ENCODE measurements around the gene CABLES2. TPM values are rescaled to one million over a fixed set of nuclear protein-coding genes. Genes with fewer than 3 reads are reported as not detected.

The CABLES2 gene
- total and polyA plus RNA-seq, 10 of the 15 experiments (the other 5 are each of a cell fraction or from before 2014, with no cell fraction given), result 2.2 to 14.9 (median 5.3) TPM

GRCh38 chr20:62451156-62451767 lies 44.2 kb upstream of the CABLES2 start:
- no peak for FAIRE-seq
- BruUV-seq (replicated peaks), result no TSS peak
- no peak for TF ChIP-seq HDAC6 (IDR thresholded peaks at IDR 0.05; ENCODE audit: unreplicated experiment)
- TF ChIP-seq STAT1 (conservative IDR thresholded peaks at IDR 0.05), result no peak
- no peak for TF ChIP-seq MEF2B (IDR thresholded peaks at IDR 0.05; ENCODE audit: partially characterized antibody, poor library complexity, severe bottlenecking)
- TF ChIP-seq E2F4 (IDR thresholded peaks at IDR 0.05; ENCODE audit: low read depth, low read length), result no peak
- TF ChIP-seq POU2F2 (IDR thresholded peaks at IDR 0.05; ENCODE audit: borderline replicate concordance, low read depth, low read length), result no peak
- TF ChIP-seq ZBED1 (IDR thresholded peaks at IDR 0.05; ENCODE audit: borderline replicate concordance), result no peak
- no peak for TF ChIP-seq DPF2 (IDR thresholded peaks at IDR 0.05)
- TF ChIP-seq SMARCA5 (IDR thresholded peaks at IDR 0.05), result no peak
- TF ChIP-seq SIN3A (IDR thresholded peaks at IDR 0.05; ENCODE audit: low read depth, low read length), result no peak
- TF ChIP-seq TARDBP (IDR thresholded peaks at IDR 0.05; ENCODE audit: borderline replicate concordance), result no peak
- no peak for TF ChIP-seq ATF7 (IDR thresholded peaks at IDR 0.05; ENCODE audit: low read depth)
- no peak for TF ChIP-seq BCLAF1 (IDR thresholded peaks at IDR 0.05)
- TF ChIP-seq MYB (IDR thresholded peaks at IDR 0.05; ENCODE audit: borderline replicate concordance, low read depth, low read length), result no peak
- no peak for TF ChIP-seq IKZF1 (conservative IDR thresholded peaks at IDR 0.05)
- no peak for TF ChIP-seq RBBP5 (conservative IDR thresholded peaks at IDR 0.05)
- no peak for TF ChIP-seq ZNF687 (IDR thresholded peaks at IDR 0.05)
- TF ChIP-seq BACH1 (IDR thresholded peaks at IDR 0.05; ENCODE audit: borderline replicate concordance), result no peak
- TF ChIP-seq PKNOX1 (IDR thresholded peaks at IDR 0.05), result no peak

More at GRCh38 chr20:62451156-62451767, 44.2 kb upstream of the CABLES2 start:
- Histone ChIP-seq H3K36me3 (ENCODE audit: control insufficient read depth in 2 of 2, insufficient read depth in 2 of 2, low read length in 1 of 2) (no peaks in the 10 kb centered on the region), H2AFZ (ENCODE audit: control insufficient read depth, low read depth, low read length) (no peak overlapping the region), H4K20me1 (ENCODE audit: control insufficient read depth, insufficient read depth) (no peaks in the 10 kb centered on the region), H3K9ac (ENCODE audit: control insufficient read depth, insufficient read depth, low read length) (no peak overlapping the region), H3K4me2 (ENCODE audit: control insufficient read depth, insufficient read depth) (no peak overlapping the region), H3K4me1 (ENCODE audit: control insufficient read depth, insufficient read depth, low read length) (no peaks in the 10 kb centered on the region), H3K79me2 (ENCODE audit: control insufficient read depth, insufficient read depth, low read length) (no peaks in the 10 kb centered on the region), H3K9me3 (replicated peaks; ENCODE audit: control insufficient read depth, insufficient read depth, low read length) (no peaks in the 10 kb centered on the region), H3K27me3 (replicated peaks in 1 of 2; ENCODE audit: control insufficient read depth in 2 of 2, insufficient read depth in 2 of 2, low read length in 1 of 2) (peaks cover 0 to 5% of the 10 kb centered on the region in 2 experiments; a peak in 3 of 4 replicates), H3K4me3 (no peak overlapping the region), H3K27ac (ENCODE audit: control insufficient read depth, insufficient read depth) (no peak overlapping the region)
- ATAC-seq (no peak), DNase-seq (ENCODE audit: low read depth, low spot score) (no peak)
- in situ Hi-C loops (cut with MboI), result no loop called here
- intact Hi-C loops (cut with micrococcal nuclease; ENCODE audit: unreplicated experiment), result no loop called here
- ChIA-PET POLR2A (no interaction called here), RAD21 (ENCODE audit: unreplicated experiment) (no interaction called here), CTCF (no interaction called here), SMC1A (ENCODE audit: uncharacterized antibody, unreplicated experiment) (no interaction called here)
- 32% methylated on average over 6 of the region's 10 CpGs for WGBS (ENCODE audit: insufficient coverage, insufficient replicate concordance, low lambda C conversion rate, missing lambda C conversion rate)
